Neural progenitor cell (in vitro differentiated cells): ENCODE results near the gene RHBDD1.

Source experiments
- EZH2 ChIP-seq: fragments of 200-600 bp; sonication (generic); IDR thresholded peaks from 2 replicates; pipeline ENCODE4 v1.6.1; 2017; ENCODE audit warnings: antibody characterized with exemption, mild to moderate bottlenecking, moderate library complexity
- EZH2phosphoT487 ChIP-seq: fragments of 200-600 bp; sonication (generic); IDR thresholded peaks from 2 replicates; pipeline ENCODE4 v1.6.1; 2017; ENCODE audit warnings: antibody characterized with exemption
- TF ChIP-seq, protein P1 (sequence below): fragments of 200-600 bp; sonication (generic); IDR thresholded peaks from 2 replicates; pipeline ENCODE4 v1.5.1; 2017; ENCODE audit warnings: antibody characterized with exemption, mild to moderate bottlenecking

DNA sequence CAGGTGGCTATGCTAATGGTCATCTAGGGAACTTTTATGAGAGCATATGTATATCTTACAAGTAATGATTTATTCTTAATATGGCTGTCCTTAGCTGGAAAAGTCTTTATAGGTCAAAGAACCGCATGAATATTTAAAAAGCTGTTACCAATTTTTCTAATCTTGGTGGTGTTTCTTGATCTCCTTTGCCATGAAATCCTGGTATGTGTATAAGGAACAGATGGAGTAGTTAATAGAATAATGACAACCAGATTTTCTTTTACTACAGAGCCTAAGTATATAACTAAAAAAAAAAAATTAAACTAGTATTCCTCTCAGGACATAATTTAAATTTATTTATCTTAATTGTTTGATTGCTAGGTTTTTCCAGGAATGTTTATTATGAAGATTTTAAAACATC, 74.5 kb downstream of the RHBDD1 start:
- TF ChIP-seq, protein P1, sequence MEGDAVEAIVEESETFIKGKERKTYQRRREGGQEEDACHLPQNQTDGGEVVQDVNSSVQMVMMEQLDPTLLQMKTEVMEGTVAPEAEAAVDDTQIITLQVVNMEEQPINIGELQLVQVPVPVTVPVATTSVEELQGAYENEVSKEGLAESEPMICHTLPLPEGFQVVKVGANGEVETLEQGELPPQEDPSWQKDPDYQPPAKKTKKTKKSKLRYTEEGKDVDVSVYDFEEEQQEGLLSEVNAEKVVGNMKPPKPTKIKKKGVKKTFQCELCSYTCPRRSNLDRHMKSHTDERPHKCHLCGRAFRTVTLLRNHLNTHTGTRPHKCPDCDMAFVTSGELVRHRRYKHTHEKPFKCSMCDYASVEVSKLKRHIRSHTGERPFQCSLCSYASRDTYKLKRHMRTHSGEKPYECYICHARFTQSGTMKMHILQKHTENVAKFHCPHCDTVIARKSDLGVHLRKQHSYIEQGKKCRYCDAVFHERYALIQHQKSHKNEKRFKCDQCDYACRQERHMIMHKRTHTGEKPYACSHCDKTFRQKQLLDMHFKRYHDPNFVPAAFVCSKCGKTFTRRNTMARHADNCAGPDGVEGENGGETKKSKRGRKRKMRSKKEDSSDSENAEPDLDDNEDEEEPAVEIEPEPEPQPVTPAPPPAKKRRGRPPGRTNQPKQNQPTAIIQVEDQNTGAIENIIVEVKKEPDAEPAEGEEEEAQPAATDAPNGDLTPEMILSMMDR: no peak
- TF ChIP-seq EZH2 (no peak), EZH2phosphoT487 (no peak)
